Heart left ventricle (tissue), 13 donors: ENCODE measurements around the gene GGCX.

Source experiments
- POLR2A ChIP-seq, 2 donors: fragments of 450-650 bp; IDR thresholded peaks; one replicate each; pipeline ENCODE4 v1.6.1; 2017; ENCODE audit warnings: antibody characterized with exemption in 2 of 2, mild to moderate bottlenecking in 2 of 2, moderate library complexity in 2 of 2
- TF ChIP-seq, protein P1 (sequence below), 12 donors: fragments of 200-600 bp; sonication (generic) in 4 of 12; IDR thresholded peaks; one replicate each; pipeline versions ENCODE4 v1.5.0 to v1.8.0; 2018 to 2022; ENCODE audit warnings: antibody characterized with exemption in 12 of 12, mild to moderate bottlenecking in 5 of 12
- donor health status: ischemic (EF 13 %, LVEDD 7.1; RV severe dilation, severe dysfunction).
- donor health status: DM: no; HTN: yes; CAD: no.
- donor health status: DM: no; HTN: no; CAD: no.
- donor health status: ischemic (EF 25% LVEDD 6.9; RV normal size, moderate dysfunction).
- donor health status: ischemic (EF 25% LVEDD 5.7; RV mildly dilated, moderate dysfunction).
- donor health status: ischemic (EF 35%, LVEDD 5.7; RV mildly dilated, moderate dysfunction).
- donor health status: nonischemic (EF 11% LVEDD 7.7; RV severe dilation, severe dysfunction).
- donor health status: DM: yes; HTN: yes; CAD: no.
- donor health status: PGD.
- donor health status: ischemic (EF 29% LVEDD 5.4; RV normal size, mild dysfunction).
- donor health status: nonischemic (EF 23%, LVEDD 6.1; RV moderate dilation, normal function).

DNA sequence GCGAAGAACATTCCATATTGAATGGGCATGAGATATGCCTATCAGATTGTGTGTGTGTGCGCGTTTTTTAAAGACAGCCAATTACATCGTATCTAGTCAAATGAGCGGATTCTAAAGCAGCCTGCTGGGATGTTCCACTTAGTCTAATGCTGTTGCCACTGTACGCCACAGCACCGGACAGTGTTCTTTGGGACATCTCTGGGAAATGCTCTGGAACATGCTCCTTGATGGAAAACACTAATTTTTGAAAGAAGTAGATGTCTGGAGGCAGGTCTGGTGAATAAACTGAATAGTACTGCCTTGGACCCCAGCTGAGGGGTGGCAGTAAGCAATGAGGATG lies 44.8 kb upstream of the GGCX start:
- TF ChIP-seq, protein P1, sequence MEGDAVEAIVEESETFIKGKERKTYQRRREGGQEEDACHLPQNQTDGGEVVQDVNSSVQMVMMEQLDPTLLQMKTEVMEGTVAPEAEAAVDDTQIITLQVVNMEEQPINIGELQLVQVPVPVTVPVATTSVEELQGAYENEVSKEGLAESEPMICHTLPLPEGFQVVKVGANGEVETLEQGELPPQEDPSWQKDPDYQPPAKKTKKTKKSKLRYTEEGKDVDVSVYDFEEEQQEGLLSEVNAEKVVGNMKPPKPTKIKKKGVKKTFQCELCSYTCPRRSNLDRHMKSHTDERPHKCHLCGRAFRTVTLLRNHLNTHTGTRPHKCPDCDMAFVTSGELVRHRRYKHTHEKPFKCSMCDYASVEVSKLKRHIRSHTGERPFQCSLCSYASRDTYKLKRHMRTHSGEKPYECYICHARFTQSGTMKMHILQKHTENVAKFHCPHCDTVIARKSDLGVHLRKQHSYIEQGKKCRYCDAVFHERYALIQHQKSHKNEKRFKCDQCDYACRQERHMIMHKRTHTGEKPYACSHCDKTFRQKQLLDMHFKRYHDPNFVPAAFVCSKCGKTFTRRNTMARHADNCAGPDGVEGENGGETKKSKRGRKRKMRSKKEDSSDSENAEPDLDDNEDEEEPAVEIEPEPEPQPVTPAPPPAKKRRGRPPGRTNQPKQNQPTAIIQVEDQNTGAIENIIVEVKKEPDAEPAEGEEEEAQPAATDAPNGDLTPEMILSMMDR (IDR thresholded peaks at IDR 0.05): no peak
- no peak for TF ChIP-seq POLR2A (IDR thresholded peaks at IDR 0.05)
